Measurements from ENCODE around the gene SCARF2. TPM values are rescaled to one million over a fixed set of nuclear protein-coding genes. Genes with fewer than 3 reads are reported as not detected.

The SCARF2 gene
- polyA plus RNA-seq, 1 donor from 2014 or later: 5.0 TPM

GRCh38 chr22:20421507-20421874, 16.1 kb downstream of the SCARF2 start:
- no peak overlapping the region for H3K4me3 ChIP-seq (ENCODE audit: low read length)
- H4K20me1 ChIP-seq (ENCODE audit: insufficient read depth): no peaks in the 10 kb centered on the region
- no peaks in the 10 kb centered on the region for H3K9me2 ChIP-seq (ENCODE audit: insufficient read depth, low read length)
- no peak overlapping the region for H3K4me2 ChIP-seq (ENCODE audit: low read length)
- H3F3A ChIP-seq (ENCODE audit: insufficient read depth, low read length, poor library complexity, severe bottlenecking): no peaks in the 10 kb centered on the region
- TF ChIP-seq RAD21 (conservative IDR thresholded peaks at IDR 0.05) (no peak), SMC3 (conservative IDR thresholded peaks at IDR 0.05; ENCODE audit: poor library complexity) (no peak), REST (IDR thresholded peaks at IDR 0.05; ENCODE audit: borderline replicate concordance) (no peak), MXI1 (conservative IDR thresholded peaks at IDR 0.05; ENCODE audit: poor library complexity, severe bottlenecking) (no peak), POLR2AphosphoS5 (IDR thresholded peaks at IDR 0.05) (no peak), EP300 (conservative IDR thresholded peaks at IDR 0.05; ENCODE audit: poor library complexity, severe bottlenecking) (no peak)
- H3K9me3 ChIP-seq (ENCODE audit: low read length): no peaks in the 10 kb centered on the region
- H3K9ac ChIP-seq (ENCODE audit: low read length): no peak overlapping the region
- H2AFZ ChIP-seq (ENCODE audit: low read depth, low read length): no peak overlapping the region
- no peaks in the 10 kb centered on the region for H3K36me3 ChIP-seq (ENCODE audit: insufficient read depth, low read length)
- no peak overlapping the region for H3K27ac ChIP-seq (ENCODE audit: low read length)
- no peaks in the 10 kb centered on the region for H3K27me3 ChIP-seq (ENCODE audit: insufficient read depth, low read depth, low read length)
- H3K79me2 ChIP-seq (replicated peaks; ENCODE audit: insufficient read depth, low read length): no peaks in the 10 kb centered on the region

- Histone ChIP-seq H3K9ac (ENCODE audit: low read length) (no peak overlapping the region), H4K20me1 (ENCODE audit: insufficient read depth) (no peaks in the 10 kb centered on the region)
- no peak for TF ChIP-seq RAD21 (conservative IDR thresholded peaks at IDR 0.05)
- TF ChIP-seq MXI1 (conservative IDR thresholded peaks at IDR 0.05; ENCODE audit: poor library complexity, severe bottlenecking): no peak
- no peak for TF ChIP-seq EP300 (conservative IDR thresholded peaks at IDR 0.05; ENCODE audit: poor library complexity, severe bottlenecking)
- TF ChIP-seq CTCF (IDR thresholded peaks at IDR 0.05; ENCODE audit: poor library complexity, severe bottlenecking): no peak
- TF ChIP-seq REST (IDR thresholded peaks at IDR 0.05; ENCODE audit: borderline replicate concordance): no peak
- no peak for TF ChIP-seq SMC3 (conservative IDR thresholded peaks at IDR 0.05; ENCODE audit: poor library complexity)
Measured at GRCh38 chr22:20420157-20420842, 17.3 kb downstream of the SCARF2 start.

More at GRCh38 chr22:20420157-20420842, 17.3 kb downstream of the SCARF2 start:
- H3K36me3 ChIP-seq (ENCODE audit: insufficient read depth, low read length): no peaks in the 10 kb centered on the region
- no peaks in the 10 kb centered on the region for H3K27me3 ChIP-seq (ENCODE audit: insufficient read depth, low read depth, low read length)
- no peak overlapping the region for H3K4me2 ChIP-seq (ENCODE audit: low read length)
- H3K9me3 ChIP-seq (ENCODE audit: low read length): no peaks in the 10 kb centered on the region
- H3K4me3 ChIP-seq (ENCODE audit: low read length): no peak overlapping the region
- no peaks in the 10 kb centered on the region for H3F3A ChIP-seq (ENCODE audit: insufficient read depth, low read length, poor library complexity, severe bottlenecking)
- H2AFZ ChIP-seq (ENCODE audit: low read depth, low read length): no peak overlapping the region
- no peak overlapping the region for H3K27ac ChIP-seq (ENCODE audit: low read length)
- H3K9me2 ChIP-seq (ENCODE audit: insufficient read depth, low read length): no peaks in the 10 kb centered on the region
- no peaks in the 10 kb centered on the region for H3K79me2 ChIP-seq (replicated peaks; ENCODE audit: insufficient read depth, low read length)

Measured in neural cell (in vitro differentiated cells).